GM18499 (cell line): ENCODE measurements around the gene CHAMP1.

Experiments
- ATAC-seq: cut with Tn5 transposase; IDR thresholded peaks from one replicate; pipeline ENCODE4 v1.9.1; 2021; ENCODE audit warnings: moderate number of reproducible peaks; ENCODE audit not compliant: insufficient read depth, unreplicated experiment

The CHAMP1 gene

DNA sequence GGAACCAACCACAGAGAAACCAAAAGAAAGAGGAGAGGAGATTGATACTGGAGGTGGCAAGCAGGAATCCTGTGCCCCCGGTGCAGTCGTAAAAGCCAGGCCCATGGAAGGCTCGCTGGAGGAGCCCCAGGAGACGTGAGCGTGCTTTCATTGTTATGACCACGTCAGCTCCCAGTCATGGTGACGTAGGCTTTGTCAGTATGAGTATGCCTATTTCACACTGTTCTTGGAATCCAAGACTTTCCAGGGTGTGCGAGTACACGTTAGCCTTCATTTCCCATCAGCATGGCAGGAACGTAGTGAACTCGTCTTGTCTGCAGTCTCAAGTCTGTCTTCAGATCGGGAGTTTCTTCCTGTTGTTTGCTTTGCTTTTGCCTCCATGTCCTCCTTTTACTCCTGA, 15.4 kb upstream of the CHAMP1 start:
- no peak for ATAC-seq

DNA sequence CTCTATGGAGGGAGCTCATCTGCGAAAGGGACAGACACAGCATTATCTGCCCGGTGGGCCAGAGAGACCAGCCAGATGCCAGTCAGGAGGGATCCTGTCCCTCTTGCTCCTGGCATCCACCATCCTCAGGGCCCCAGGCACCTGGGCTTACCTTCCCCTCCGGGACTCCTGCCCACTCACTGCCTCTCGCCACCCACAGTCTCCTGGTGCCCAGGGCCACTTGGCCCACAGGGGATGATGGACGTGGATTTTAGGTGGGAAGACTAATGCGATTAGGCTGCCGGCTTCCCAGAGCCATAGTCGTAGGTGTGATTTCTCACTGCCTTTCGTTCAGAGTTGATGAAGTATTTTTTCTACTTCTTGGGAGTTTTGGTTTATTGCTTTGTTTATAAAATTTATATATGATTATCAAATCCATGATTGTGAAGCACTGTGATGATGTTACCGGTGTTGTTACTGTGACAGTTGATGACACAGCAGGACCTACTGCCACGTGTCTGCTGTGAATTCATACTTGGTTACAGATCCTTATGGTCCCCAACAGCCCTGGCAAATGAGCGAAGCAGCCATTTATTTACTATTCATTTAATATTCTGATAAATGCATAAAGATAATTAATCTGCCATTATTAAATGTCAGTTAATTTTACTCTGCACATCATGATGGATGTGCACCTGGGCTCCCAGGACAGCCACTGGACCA, 14.5 kb upstream of the CHAMP1 start:
- no peak for ATAC-seq

DNA sequence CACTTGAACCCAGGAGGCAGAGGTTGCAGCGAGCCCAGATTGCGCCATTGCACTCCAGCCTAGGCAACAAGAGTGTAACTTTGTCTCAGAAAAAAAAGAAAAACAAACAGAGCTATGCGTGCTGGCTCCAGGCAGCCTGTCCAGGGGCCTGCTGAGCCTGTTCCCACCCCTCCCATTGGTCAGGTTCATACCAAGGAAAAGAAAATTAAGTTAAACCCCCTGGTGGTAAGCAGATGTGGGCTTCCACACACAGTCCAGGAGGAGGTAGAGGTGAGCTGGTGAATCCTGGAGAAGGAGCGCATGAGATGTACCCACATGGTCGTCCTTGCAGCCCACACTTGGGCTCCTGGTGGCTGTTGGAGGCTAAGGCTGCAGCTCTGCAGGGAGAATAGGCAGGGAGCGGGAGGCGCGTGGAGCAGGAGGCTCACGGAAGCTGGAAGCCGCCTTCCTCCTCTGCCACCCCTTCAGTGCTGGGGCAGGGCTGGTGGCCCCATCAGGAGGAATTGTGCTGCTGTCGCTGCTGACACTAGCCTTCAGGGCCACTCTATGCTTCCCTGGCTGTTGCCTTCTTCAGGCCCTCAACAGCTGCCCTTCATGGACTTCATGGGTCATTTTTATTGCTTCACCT, 10.5 kb upstream of the CHAMP1 start:
- ATAC-seq, result no peak

DNA sequence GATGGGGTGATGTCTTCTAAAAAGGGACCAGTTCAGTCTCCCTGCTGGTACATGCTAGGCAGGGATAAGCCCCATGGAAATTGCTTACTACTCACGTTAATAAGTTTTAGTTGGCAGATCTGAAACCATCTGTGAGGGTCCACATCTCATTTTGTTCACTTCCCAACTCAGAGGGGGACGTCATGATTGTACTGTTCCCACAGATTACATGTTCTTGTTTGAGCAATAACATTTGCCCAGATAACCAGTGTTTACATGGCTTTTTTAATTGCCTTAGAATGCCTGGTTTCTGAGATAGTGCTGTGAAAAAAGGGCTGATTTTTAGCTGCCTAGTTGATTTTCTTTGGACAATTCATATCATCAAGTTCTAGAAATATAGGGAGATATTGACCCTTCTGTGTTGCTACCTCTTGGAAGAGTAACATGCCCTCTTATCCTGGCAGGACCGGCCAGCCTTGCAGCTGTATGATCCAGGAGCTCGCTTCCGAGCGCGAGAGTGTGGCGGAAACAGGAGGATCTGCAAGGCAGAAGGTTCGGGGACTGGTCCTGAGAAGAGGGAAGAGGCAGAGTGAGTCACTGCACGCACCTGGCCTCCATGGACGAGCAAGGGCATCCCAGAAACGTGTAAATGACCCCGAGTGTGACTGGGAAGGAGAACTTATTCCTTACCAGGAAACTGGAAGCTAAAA, 9.8 kb upstream of the CHAMP1 start:
- no peak for ATAC-seq

DNA sequence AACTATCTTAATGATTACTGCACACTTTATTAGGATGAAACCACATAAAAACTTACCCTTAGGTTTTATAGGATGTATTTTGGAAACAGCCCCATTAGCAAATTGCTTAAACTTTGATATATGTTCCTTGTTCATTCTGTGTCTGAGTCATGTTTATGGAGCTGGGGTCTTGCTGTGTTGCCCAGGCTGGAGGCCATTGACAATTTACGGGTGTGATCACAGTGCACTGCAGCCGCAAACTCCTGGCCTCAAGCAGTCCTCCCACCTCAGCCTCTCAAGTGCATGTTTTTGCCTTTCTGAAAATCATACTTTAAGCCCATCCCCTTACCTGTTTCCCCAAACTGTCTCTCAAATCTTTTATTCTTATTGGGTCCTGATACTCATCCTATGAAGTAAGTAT, 5.2 kb upstream of the CHAMP1 start:
- ATAC-seq, result no peak

DNA sequence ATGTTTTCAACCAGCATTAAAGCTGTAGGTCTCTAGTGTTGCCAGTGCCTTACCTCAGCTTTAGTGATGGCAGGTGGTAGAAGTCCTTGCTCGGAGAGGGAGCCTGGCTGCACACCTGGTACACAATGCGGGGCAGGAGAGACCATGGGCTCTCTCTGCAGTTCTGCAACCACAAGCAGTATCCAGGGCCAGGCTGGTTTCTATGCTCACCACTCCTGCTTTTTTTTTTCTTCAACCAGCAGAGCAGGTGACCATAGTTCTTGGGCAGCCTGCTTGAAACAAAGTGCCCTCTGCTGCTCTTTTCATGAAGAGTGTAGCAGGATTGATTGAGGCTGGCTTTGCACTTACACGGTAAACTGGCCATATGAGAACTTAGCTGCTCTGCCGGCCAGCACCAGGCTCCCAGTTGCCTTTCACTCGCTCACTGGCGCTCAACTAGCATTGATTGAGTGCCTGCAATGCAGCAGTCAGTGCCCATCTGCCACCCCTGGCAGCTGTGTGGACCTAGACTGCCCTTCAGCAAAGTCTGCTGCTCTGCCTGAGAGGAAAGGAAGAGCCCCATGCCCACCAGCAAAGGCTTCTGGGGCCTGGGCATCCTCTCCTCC, 4.4 kb upstream of the CHAMP1 start:
- ATAC-seq, result no peak

DNA sequence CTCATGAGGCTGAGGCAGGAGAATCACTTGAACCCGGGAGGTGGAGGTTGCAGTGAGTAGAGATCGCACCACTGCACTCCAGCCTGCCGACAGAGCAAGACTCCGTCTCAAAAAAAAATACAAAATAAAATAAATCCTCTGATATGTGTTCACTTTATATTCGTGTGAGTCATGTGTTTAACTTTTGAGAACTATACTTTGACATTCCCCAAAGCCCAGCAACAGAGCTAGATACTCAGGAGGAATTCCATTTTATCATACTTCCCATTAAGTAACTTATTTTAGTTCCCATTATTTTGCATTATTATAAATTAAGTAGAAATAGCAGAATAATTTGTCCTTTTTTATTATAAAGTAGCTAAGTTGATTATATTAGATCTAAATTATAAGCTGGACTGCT, 3.3 kb upstream of the CHAMP1 start:
- ATAC-seq, result no peak

DNA sequence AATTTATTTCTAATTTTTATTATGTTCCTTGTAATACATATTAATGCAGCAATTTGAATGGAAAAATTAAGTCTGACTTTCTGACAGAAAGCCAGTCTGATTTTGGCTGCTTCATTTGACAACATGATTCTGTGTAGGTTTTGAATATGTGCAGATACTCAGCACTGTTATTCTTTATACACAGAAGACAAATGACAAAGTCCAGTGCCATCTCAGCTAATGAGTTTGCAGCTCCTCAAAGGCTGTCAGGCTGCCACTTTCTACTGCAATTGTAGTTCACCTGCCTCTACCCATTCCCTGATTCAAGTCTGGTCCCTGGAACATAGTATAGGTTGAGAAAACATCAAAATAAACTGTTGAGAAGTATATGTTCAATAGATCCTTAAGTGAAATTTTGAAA, 2.9 kb upstream of the CHAMP1 start:
- no peak for ATAC-seq

DNA sequence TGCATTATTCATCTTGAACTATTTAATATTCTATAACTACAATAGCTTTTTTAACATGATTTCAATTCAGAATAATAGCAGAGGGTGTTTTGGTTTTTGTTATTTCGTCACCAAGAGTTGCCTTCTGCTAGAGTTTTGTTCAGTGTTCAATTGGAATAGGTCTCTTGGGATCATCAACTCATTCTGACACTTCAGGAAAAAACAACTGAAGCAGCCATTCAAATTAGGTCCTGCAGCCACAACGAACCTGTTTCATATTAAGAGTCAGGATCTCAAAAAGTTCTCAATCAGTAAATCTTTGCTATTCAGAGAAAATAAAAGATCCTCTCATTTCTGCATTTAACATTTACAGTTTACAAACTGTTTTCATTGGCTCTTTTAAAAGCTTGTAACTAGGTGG, 2.4 kb upstream of the CHAMP1 start:
- no peak for ATAC-seq

DNA sequence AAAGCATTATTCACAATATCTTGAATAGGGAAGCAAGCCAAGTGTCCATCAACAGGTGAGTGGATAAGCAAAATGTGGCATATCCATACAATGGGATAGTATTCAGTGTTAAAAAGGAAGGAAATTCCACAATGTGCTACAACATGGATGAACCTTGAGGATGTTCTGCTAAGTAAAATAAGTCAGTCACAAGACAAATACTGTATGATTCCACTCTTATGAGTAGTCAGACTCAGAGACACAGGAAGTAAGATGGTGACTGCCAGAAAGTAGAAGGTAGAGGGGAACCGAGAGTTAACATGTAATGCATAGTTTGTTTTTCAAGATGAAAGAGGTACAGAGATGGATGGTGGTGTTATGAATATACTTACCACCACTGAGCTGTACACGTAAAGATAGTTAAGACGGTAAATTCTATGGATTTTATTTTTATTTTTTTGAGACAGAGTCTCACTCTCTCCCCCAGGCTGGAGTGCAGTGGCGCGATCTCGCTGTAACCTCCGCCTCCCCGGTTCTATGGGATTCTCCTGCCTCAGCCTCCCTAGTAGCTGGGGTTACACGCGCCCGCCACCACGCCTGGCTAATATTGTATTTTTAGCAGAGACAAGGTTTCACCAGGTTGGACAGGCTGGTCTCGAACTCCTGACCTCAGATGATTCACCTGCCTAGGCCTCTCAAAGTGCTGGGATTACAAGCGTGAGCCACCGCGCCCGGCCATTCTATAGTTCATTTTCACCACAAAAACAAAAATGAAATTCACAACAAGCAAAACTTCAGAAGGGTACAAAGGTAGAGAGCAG, 1.0 kb upstream of the CHAMP1 start:
- no peak for ATAC-seq

DNA sequence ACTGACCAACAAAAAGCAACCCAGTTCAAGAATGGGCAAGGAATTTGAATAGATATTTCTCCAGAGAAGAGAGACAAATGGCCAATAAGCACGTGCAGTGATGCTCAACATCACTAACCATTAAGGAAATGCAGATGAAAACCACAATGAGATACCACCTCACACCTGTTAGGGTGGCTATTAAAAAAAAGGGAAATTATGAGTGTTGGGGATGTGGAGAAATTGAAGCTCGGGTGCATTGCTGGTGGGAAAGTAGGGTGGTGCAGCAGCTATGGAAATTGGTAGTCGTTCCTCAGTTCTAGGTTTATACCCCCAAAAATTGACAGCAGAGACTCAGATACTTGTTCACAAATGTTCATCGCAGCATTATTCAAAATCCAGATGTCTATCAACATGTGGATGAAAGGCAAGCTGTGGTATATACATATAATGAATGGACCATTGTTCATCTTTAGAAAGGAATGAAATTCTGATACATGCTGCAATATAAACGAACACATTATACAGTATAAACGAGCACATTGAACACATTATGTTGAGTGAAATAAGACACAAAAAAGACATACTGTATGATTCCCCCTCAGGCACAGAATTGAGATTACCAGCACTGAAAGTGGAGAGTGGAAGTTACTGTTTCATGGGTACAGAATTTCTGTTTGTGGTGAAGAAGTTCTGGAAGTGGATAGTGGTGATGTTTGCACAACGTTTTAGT, 927 bp downstream of the CHAMP1 start:
- no peak for ATAC-seq

DNA sequence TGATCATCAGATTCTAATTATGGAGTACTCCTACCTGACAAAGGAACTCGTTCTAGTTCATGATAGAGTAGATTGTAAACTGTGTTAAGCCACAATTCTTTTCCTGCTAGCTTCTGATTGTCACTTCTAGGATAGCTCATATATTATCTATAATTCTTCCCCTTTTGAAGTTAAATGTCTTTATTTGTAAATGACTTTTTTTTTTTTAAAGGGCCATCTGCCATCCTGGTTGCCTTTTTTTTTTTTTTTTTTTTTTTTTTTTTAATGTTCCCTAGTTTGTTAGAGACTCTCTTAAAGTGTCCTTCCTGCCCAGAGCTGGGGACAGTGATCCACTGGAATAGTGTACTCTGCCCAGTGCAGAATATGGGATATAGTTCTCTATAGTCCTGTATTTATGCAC, 4.3 kb downstream of the CHAMP1 start:
- no peak for ATAC-seq

DNA sequence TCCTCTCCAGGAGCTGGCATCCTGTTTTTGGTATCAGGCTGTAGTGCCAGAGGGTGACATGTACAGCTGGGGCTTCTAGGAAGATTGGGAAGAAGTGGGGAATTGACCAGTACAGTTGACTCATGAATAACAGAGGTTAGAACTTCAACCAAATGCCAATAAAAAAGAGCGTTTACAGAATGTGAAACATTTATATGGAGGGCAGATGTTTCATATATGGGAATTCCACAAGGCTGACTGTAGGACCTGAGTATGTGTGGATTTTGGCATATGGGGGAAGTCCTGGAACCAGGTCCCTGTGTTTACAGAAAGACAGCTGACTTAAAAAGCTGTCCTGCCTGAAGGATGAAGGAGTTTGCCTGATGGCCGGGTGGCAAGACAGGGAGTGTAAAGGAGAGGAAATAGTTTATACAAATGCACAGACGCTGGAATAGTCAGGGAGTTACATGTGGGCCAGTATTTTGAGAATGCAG, 5.2 kb downstream of the CHAMP1 start:
- no peak for ATAC-seq

DNA sequence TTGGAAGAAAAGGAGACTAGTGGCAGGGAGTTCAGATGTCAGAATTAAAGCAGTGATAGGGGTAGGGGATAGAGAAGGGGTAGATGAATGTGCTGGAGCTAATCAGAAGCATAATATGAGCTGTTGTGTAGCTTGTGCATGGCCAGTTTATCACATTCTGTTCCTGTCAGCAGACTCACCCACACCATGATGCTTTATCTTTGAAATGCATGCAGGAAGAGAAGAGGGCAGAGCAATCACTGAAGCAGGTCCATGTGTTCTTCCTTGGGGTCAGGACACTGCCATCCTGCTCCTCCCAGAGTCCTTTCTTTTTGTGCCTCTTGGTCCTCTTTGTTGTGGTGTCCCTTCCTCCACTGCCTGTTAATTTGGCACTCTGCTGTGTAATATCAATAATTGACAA, 5.8 kb downstream of the CHAMP1 start:
- ATAC-seq, result no peak

DNA sequence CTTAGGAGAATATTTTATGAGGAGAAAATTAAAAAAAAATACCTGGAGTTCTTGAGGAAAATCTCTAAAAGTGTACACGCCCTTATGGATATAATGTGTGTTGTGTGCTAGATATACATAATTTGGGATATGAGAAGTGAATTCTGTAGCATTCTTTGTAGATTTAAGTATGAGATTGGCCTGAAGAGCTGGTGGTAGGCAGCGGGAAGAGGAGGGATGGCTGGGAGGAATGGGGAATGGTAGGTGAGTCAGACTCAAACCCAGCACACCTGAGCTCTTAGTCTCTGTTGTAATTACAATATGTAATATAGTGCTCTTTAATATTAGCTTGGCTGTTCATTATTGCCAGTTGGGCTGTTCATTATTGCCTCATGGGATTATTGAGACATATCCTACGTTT, 7.0 kb downstream of the CHAMP1 start:
- no peak for ATAC-seq

DNA sequence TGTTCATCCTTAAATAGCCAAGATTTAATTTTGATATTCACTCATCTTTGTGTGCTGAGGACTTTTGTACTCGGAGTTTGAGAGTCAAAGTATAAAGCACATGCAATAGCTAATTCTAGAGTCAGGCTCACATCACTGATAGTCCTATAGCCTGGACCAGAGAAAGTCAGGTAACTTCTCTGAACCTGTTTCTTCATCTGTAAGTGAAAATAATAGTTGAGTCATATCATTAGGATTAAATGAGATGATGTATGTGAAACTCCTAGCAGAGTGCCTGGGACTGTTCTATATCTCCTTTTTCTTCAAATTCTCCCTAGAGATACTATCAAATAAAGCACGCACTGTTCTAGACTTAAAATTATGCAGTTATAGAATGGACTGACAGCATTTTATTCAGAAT, 9.0 kb downstream of the CHAMP1 start:
- no peak for ATAC-seq

DNA sequence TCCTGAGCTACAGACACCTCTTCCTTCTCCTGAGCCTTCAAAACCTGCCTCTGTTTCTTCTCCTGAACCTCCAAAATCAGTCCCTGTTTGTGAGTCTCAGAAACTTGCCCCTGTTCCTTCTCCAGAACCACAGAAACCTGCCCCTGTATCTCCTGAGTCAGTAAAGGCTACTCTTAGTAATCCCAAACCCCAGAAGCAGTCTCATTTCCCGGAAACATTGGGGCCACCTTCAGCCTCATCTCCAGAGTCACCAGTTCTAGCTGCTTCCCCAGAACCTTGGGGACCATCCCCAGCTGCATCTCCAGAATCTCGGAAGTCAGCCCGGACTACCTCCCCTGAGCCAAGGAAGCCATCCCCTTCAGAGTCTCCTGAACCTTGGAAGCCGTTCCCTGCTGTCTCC, 10.0 kb downstream of the CHAMP1 start:
- ATAC-seq, result no peak

DNA sequence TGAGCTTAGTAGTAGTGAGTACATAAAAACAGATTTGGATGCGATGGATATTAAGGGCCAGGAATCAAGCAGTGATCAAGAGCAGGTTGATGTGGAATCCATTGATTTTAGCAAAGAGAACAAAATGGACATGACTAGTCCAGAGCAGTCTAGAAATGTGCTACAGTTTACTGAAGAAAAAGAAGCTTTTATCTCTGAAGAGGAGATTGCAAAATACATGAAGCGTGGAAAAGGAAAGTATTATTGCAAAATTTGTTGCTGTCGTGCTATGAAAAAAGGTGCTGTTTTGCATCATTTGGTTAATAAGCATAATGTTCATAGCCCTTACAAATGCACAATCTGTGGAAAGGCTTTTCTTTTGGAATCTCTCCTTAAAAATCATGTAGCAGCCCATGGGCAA, 11.4 kb downstream of the CHAMP1 start:
- no peak for ATAC-seq

DNA sequence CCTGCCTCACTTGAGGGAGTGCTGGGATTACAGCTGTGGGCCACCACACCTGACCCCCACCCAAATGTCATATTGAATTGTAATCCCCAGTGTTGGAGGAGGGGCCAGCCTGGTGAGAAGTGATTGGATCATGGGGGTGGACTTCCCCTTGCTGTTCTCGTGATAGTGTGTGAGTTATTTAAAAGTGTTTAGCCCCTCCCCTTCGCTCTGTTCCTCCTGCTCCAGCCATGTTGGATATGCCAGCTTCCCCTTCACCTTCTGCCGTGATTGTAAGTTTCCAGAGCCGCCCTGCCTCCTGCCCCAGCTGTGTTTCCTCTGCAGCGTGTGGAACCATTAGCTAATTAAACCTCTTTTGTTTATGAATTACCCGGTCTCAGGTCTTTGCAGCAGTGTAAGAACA, 13.7 kb downstream of the CHAMP1 start:
- ATAC-seq, result no peak

DNA sequence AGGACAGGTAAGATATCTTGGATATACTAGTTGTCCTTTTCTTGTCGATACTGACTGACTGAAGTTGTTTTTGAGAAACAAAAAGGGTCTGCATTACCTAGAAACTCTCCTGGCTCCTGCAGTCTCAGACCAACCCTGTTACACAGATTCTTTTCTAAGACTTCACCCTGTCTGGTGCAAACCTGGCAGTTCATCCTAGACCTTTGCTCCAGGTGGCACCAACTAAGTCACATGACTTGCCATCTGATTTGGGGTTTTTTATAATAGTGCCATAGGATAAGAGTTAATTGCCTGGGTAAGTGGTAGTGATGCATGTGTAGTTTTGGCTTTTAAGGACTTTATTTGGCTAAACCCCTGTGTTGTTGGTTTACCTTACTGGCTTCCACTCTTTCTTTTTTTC, 14.3 kb downstream of the CHAMP1 start:
- no peak for ATAC-seq
